ENCODE measurements around the gene CACNA1S. TPM values are rescaled to one million over a fixed set of nuclear protein-coding genes. Genes with fewer than 3 reads are reported as not detected.

CACNA1S gene
- total RNA-seq, 1 donor from 2014 or later: not detected

GRCh38 chr1:201022820-201023516 lies 89.3 kb downstream of the CACNA1S start:
- intact Hi-C loops (cut with micrococcal nuclease): no loop called here
- ATAC-seq: no peak

GRCh38 chr1:201022493-201022819 lies 89.8 kb downstream of the CACNA1S start:
- DNase-seq (no peak), ATAC-seq (no peak)
- intact Hi-C loops (cut with micrococcal nuclease): no loop called here

More at GRCh38 chr1:201022820-201023516, 89.3 kb downstream of the CACNA1S start:
- peak; percentile 38 for DNase-seq

GRCh38 chr1:201021630-201022492 lies 90.4 kb downstream of the CACNA1S start:
- intact Hi-C loops (cut with micrococcal nuclease): no loop called here
- ATAC-seq (no peak), DNase-seq (no peak)

DNA sequence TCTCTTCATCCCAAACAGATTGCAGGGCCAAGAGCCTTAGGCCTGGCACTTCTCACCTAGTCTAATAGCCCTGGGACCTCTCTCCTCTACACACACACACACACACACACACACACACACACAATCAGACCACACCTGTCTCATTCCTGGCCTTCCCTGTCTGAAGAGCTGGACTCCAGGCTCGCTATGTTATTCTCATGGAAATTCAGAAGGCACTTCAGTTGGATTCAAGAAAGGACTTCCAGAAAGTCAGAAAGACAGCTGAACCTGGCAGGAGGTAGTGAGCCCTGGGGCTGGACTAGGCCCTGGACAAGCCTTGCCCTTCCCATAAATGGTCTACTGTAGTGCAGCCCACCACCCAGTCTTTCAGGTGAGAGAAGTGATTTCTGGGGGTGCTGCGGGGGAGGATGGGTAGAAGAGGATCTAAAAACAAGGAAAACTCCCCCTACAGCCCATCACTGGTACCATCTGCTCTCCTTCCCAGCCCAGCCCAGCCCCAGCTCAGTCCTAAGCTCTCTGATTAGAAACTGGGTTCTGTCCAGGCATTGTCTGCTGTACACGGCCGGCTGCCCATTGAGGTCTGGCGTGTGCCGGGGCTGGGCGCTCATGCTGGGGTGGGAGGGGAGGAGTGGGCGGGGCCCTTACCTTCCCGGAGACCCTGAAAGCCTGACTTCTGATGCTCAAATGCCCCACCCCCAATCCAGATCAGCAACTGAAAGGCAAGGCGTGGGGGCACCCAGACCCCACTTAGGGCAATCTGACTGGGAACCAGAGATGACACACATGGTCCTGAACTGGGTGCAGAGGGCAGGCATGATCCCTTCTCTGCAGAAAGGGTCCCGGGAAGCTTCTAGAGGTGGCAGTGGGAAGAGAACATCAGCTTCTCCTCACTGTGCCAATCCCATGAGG lies 91.3 kb downstream of the CACNA1S start:
- ATAC-seq (no peak), DNase-seq (no peak)
- intact Hi-C loops (cut with micrococcal nuclease): no loop called here

DNA sequence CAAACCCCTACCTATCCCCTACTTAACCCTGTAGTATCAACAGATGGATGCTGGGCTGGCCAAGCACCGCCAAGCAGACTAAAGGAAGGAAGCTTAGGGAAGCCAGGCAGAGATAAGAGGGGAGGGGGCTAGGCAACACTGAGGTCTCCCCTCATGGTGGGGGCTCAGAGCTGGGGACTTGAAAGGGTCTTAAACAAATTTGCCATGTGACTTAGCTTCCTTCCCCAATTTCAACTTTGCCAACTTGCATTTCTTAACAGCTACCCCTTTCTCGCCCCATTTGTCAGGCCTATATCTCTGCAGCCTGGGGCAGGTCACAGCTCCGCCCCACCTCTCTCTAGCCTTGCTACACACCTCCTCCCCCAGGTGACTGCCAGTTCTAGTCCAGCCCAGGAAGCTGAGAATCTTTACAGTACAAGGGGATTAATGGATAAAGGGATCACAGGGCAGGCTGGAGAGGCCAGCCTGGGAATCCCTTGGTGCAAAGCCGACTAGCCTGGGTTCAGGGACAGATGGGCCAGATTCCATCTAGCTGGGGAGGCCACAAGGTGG lies 92.1 kb downstream of the CACNA1S start:
- DNase-seq (no peak), ATAC-seq (no peak)
- intact Hi-C loops (cut with micrococcal nuclease): no loop called here

GRCh38 chr1:201019321-201019977 lies 92.8 kb downstream of the CACNA1S start:
- intact Hi-C loops (cut with micrococcal nuclease): no loop called here
- DNase-seq (peak; percentile 57), ATAC-seq (peak; percentile 35)

DNA sequence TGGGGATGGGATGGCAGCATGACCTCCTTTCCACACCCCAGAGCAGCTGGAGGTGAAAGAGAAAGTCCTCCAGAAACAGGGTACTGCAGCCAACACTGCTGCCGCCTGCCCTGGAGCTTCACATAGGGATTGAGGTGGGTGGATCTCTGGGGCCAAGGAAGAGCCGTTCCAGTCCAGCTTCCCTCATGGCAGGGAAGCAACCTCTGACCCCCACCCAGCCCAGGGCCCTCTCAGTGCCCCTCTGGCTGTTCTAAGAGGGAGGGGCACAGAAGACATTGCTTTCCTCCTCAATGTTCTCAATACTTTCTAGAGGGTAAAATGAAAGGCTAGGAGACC lies 94.4 kb downstream of the CACNA1S start:
- intact Hi-C loops (cut with micrococcal nuclease): no loop called here
- no peak for DNase-seq
- ATAC-seq: no peak

DNA sequence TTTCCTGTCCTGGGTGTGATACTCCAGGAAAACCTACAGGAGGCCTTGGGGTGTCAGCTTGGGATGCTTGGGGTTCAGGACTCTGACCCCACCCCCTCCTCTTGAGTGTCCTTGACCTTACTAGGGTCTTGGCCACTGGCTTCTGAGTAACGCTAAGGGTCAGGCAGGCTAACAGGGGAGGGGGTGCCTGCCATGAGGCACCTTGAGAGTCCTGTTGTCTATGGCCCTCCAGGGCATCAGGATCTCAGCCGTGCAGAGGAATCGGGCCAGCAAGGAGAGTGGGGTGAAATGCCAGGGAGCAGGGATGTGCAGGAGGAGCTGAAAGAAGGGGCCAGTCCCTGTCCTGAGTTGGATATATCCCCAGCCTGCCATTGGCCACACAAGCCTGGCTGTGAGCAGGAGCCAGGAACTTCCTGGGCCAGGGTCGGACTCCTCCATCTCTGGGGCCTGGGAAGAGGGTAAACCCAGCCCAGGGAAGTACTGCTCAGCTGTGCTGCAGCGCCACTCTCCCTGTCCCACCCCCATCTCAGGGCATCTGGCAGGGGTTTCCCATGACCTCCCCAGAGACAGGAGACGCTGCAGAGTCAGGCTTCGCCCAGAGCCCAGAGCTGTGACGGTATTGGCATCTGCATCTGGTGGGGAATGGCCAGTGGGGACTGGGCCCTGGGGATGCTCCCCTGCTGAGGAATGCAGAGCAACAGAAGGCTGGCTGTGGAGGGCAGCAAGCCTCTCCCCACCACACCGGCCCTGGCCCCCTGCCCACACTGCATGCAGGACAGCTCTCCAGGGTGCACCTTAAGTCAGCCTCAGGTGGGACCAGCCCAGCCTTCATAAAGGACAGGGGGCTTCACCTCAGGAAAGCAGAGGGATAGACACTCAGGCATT lies 95.0 kb downstream of the CACNA1S start:
- DNase-seq (no peak), ATAC-seq (no peak)
- intact Hi-C loops (cut with micrococcal nuclease): no loop called here

- ATAC-seq (peak; percentile 28), DNase-seq (peak; percentile 53)
- intact Hi-C loops (cut with micrococcal nuclease): no loop called here
Measured at GRCh38 chr1:201016211-201016651, 96.0 kb downstream of the CACNA1S start.

GRCh38 chr1:201015551-201016091 lies 96.6 kb downstream of the CACNA1S start:
- no peak for DNase-seq
- intact Hi-C loops (cut with micrococcal nuclease): no loop called here
- no peak for ATAC-seq

DNA sequence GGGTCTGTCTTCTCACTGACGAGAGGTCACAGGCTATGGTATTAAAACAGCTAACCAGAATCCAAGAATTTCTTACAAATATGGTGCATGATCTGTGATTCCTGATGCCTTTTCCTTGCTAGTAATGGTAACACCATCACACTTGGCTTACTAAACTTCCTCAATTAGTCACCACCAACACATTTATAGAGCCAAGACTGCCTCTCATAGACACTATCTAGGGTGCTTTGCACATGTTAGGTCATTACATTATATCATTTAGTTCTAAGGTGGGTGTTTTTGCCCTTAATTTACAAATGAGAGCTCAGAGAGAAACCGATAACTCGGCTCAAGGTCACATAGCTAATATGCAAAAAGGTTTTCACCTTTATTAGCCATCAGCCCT lies 97.4 kb downstream of the CACNA1S start:
- intact Hi-C loops (cut with micrococcal nuclease): no loop called here
- no peak for DNase-seq

GRCh38 chr1:201013991-201014815 lies 98.0 kb downstream of the CACNA1S start:
- intact Hi-C loops (cut with micrococcal nuclease): no loop called here
- DNase-seq (no peak), ATAC-seq (no peak)

More for the DNA sequence above, 97.4 kb downstream of the CACNA1S start:
- no peak for ATAC-seq

DNA sequence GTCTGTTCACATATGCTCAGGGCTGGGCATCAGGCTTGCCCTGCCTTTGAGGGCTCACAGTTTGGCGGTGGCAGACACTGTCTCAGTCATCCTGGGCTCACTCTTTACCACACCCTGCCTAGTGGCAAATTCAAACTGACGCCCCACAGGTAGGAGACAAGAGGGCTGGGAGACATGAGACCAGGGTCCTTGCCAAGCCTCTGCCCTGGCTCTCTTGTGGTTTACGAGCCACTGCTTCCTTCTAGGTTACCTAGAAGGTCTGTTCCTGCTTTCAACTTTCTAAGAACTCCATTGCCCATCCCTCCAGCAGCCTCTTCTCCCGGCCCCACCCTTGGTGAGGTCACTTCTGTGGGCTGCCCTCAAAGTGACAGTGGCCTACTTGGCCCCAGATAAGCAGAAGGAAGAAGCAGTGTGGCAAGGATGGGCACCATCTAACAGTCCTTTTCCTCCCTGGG lies 99.2 kb downstream of the CACNA1S start:
- intact Hi-C loops (cut with micrococcal nuclease): no loop called here
- peak; percentile 15 for ATAC-seq
- no peak for DNase-seq

GRCh38 chr1:201011616-201012015 lies 100.6 kb downstream of the CACNA1S start:
- ATAC-seq: no peak
- intact Hi-C loops (cut with micrococcal nuclease): no loop called here
- no peak for DNase-seq

DNA sequence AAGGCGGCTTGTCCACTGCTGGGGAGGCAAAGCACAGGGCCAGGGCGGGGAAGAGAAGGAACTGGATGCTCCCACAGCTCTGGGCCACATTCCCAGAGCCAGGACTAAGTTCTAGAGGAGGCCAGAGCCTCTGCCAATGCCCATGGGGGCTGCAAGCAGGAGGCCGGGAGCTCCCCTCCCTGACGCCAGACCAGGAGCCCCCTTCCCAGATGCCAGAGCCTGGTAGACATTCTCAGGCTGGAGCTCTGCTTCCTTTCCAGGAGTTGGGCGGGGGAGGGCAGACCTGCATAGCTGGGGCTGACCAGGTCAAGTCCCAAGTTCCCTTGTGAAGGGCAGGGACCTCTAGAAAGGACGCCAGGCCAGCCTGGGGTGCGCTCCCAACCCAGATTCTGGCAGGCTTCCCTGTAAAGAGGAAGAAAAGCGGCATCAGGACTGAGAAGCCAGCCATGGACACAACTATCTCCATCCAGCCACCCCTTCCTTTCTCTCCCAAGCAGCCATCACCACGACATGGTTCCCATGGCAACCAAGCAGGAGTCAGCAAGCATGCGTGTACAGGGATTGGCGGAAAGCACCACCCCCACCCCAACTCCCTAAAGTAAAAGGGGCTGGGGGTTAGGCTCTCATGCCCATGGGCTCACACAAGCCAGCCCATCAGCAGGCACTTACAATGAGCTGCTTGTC lies 102.1 kb downstream of the CACNA1S start:
- intact Hi-C loops (cut with micrococcal nuclease): no loop called here
- no peak for ATAC-seq

GRCh38 chr1:201008666-201009360 lies 103.4 kb downstream of the CACNA1S start:
- DNase-seq: no peak
- intact Hi-C loops (cut with micrococcal nuclease): no loop called here
- ATAC-seq: no peak

More for the DNA sequence above, 102.1 kb downstream of the CACNA1S start:
- DNase-seq: no peak

Data from left ventricle myocardium superior (tissue), 1 donor.